CD4-positive, alpha-beta T cell treated with Interleukin-4 for 4 hours (primary cell): ENCODE results near the gene B4GALNT4.
"Not testable (repeated sequence)": the region's sequence is repeated elsewhere in the genome, so short reads cannot be mapped to it uniquely, and the experiment has no call there.

ENCODE experiments used
- DNase-seq: peaks from one replicate; pipeline ENCODE4 v3.0.0-alpha.2; 2020

B4GALNT4 gene

GRCh38 chr11:376531-377173 is 7.4 kb downstream of the B4GALNT4 start:
- no peak for DNase-seq

DNA sequence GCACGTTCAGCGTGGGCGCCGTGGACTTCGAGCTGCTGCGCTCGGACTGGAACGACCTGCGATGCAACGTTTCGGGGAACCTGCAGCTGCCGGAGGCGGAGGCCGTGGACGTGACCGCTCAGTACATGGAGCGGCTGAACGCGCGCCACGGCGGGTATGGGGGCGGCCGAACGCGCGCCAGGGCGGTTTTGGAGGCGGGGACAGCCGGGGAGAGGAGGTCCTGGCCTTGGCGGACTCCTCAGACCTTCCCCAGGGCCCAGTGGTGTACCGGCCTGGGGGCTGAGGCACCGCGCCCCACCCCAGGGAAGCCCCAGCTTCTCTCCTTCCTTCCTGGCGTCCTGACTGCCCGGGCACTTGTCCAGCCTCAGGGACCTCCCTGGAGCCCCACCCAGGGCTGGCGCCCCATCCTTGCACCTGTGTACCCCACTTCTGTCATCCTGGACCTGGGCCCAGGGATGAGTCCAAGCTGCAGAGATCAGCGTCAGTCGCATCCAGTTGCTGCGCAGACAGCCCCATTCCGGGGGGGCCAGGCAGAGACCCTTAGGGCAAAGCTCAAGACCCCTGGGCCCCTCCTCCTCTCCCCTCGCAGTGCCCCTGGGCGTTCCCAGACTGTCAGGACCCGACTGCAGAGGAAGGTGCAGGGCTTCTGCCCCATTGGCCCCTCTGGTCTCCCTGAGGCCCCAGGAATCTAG is 8.0 kb downstream of the B4GALNT4 start:
- no peak for DNase-seq

GRCh38 chr11:377883-378500 is 8.7 kb downstream of the B4GALNT4 start:
- no peak for DNase-seq

DNA sequence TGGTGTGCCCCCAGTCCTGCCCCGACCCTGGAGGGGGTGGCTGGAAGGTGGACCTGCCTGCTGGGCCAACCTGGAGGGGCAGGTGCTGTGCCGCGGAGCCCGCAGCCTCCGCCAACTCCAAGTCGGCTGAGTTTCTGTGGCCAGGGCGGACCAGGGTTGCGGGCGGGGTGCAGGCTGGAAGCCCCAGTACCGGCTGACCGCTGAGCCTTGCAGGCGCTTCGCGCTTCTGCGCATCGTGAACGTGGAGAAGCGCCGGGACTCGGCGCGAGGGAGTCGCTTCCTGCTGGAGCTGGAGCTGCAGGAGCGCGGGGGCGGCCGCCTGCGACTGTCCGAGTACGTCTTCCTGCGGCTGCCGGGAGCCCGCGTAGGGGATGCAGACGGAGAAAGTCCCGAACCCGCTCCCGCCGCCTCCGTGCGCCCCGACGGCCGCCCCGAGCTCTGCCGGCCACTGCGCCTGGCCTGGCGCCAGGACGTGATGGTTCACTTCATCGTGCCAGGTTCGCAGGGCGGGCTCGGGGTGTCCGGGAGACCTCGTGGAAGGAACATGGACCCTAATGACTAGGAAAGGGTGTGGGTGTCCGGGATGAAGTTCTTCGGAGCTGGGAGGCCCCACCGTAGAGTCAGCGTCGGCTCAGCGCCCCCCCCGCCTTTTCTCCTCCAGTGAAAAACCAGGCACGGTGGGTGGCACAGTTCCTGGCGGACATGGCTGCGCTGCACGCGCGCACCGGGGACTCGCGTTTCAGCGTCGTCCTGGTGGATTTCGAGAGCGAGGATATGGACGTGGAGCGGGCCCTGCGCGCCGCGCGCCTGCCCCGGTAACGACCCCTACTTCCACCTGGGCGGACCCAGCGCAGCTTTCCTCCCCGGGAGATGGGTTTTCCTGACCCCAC is 10.2 kb downstream of the B4GALNT4 start:
- DNase-seq = no peak

- DNase-seq = no peak
These were observed 10.8 kb downstream of the B4GALNT4 start for GRCh38 chr11:380095-380480.

- no peak for DNase-seq
These were observed 11.2 kb downstream of the B4GALNT4 start for GRCh38 chr11:380491-380890.

GRCh38 chr11:380996-381395 is 11.7 kb downstream of the B4GALNT4 start:
- no peak for DNase-seq

DNA sequence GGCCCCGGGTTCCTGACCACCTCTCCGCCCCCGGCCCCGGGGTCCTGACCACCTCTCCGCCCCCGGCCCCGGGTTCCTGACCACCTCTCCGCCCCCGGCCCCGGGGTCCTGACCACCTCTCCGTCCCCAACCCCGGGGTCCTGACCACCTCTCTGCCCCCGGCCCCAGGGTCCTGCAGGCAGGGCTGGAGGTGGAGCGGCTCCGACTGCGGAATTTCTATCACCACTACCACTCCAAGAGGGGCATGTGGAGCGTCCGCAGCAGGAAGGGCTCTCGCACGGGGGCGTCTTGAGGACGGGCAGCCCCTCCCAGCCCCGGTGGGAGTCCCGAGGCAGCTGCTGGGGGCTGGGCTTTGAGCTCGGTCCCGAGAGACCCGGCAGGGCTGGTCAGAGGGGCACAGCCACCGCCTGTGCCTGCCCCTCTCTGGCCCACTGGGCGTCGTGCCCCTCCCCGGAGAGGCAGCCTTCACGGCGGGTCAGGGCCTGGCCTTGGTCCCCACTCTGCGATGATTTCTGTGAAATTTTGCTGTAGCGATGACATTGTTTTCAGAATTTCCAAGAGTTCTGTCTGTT is 12.3 kb downstream of the B4GALNT4 start:
- DNase-seq = no peak

GRCh38 chr11:382081-382629 is 12.9 kb downstream of the B4GALNT4 start:
- no peak for DNase-seq

DNA sequence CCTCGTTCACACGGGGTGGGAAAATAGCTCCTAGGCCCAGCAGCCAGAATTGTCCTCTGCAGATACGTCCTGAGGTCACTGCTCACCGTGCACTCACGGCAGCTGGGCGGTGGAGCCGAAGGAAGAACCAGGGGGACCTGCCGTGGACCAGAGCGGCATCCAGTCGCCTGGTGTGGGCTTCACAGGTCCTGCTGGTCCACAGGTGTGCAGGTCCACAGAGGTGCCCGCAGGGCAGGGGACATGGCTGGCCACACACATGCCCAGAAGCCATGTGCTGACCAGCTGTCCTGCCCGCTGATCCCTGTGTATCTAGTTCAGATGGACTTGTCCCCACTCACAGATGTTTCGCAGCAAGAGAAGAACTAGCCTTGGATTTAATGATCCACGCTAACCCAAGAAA is 14.1 kb downstream of the B4GALNT4 start:
- no peak for DNase-seq

DNA sequence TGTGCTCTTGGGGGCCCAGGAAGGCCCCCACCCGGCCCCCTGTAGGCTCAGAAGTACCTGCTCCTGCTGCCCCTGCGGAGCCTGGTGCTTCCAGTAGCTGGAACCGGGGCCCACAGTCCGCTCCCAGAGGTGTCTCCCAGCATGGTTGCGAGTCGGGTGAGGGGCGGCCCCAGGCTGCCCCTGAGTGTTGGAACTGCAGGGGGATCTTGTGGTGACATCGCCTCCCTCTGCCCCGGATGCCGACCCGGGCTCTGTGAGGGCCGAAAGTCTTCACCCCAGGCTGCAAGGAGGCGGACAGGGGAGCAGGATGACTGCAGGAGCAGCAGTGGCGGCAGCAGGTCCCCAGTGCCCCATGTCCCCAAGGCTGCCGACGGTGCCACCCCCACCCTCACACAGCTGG is 15.2 kb downstream of the B4GALNT4 start:
- DNase-seq = no peak

GRCh38 chr11:385594-386351 is 16.5 kb downstream of the B4GALNT4 start:
- no peak for DNase-seq

DNA sequence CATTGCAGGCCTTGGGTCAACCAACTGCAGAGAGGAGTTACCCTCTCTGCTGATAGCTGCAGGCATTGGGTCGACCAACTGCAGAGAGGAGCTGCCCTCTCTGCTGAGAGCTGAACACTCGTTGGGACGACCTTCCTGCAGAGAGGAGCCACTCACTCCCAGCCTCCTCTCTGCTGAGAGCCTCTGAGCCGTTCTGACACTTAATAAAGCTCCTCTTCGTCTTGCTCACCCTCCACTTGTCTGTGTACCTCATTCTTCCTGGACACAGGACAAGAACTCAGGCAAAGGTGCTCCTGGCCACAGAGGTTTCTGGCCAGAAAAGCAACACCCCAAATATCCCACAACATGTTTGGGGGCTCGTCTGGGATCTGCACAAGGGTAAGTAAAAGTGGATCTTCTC is 17.2 kb downstream of the B4GALNT4 start:
- DNase-seq = no peak

DNA sequence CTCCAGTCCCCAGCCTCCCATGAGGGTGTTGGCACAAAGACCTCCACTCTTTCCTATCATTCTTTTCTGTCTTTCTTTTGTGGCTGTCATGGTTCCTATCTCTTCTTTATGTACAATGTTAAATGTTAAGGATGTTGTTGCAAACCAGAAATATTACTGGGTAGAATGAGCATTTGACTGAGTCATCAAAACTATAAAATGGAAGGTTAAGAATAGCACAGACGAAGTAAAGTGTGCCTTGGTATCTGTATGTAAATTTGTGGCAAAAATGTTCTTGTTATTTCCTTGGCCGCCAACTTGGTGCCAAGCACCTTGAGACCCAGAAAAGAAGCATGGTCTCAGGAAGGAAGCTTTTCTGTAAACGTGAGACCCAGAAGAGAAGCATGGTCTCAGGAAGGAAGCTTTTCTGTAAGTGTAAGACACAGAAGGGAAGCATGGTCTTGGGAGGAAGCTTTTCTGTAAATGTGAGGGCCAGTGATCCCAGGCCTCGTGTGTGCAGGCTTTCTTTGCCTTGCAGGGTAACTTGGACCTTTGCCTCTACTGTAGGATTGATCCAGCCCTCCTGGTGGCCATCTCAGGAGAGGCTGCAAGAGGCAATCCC is 18.0 kb downstream of the B4GALNT4 start:
- no peak for DNase-seq

- DNase-seq = not testable (repeated sequence)
These were observed 20.1 kb downstream of the B4GALNT4 start for GRCh38 chr11:389369-389768.

- DNase-seq = no peak
These were observed 20.9 kb downstream of the B4GALNT4 start for GRCh38 chr11:390175-390574.

GRCh38 chr11:391117-392017 is 22.1 kb downstream of the B4GALNT4 start:
- no peak for DNase-seq

GRCh38 chr11:392102-392777 is 22.9 kb downstream of the B4GALNT4 start:
- no peak for DNase-seq

- no peak for DNase-seq
These were observed 24.1 kb downstream of the B4GALNT4 start for GRCh38 chr11:393219-394033.
